Measurements from ENCODE around the gene DPH1. TPM values are rescaled to one million over a fixed set of nuclear protein-coding genes. Genes with fewer than 3 reads are reported as not detected.
"Not testable (repeated sequence)": the region's sequence is repeated elsewhere in the genome, so short reads cannot be mapped to it uniquely, and the experiment has no call there.

DPH1 gene
- total RNA-seq: 10 to 100 TPM; 27.4 to 41.8 (median 38.3) TPM

GRCh38 chr17:2029911-2030778 is at the start of gene DPH1:
DPH1 (plus strand) TSS chr17:2030153; CDS start chr17:2030170, 17 bp downstream.
- intact Hi-C loops (cut with DNase I): loop anchor here (10.0 kb wide), 1 partner anchor 645 kb away; no protein-coding TSS in a partner anchor
- Histone ChIP-seq H3K27ac (replicated peaks in 1 of 4) (peak within 1 kb of the TSS; percentile 74 to 85 (median 82)), H3K4me3 (peak within 1 kb of the TSS; percentile 91 to 99 (median 96)), H3K9me3 (no peaks in the 10 kb centered on the region), H3K36me3 (peaks cover 5 to 18% (median 16%) of the 10 kb centered on the region in 4 donors), H3K27me3 (peaks cover under 1 to 42% (median 4%) of the 10 kb centered on the region in 4 donors), H3K4me1 (peaks cover 25 to 53% (median 46%) of the 10 kb centered on the region in 4 donors)
- 1% methylated on average over 14 of the region's 59 CpGs for WGBS
- peak; percentile 95 for DNase-seq (ENCODE audit: extremely low spot score)
- peak in 1 of 3 experiments; percentile 36 for TF ChIP-seq CTCF (IDR thresholded peaks at IDR 0.05)
- TF ChIP-seq POLR2A (IDR thresholded peaks at IDR 0.05; ENCODE audit: low read depth): no peak
- TF ChIP-seq EP300 (IDR thresholded peaks at IDR 0.05): no peak
- TF ChIP-seq POLR2AphosphoS5 (IDR thresholded peaks at IDR 0.05): peak; percentile 79 to 97

GRCh38 chr17:1980665-1981250 is 49.2 kb upstream of the DPH1 start:
- H3K9me3 ChIP-seq: no peaks in the 10 kb centered on the region
- peaks cover 10 to 15% (median 13%) of the 10 kb centered on the region in 4 donors for H3K4me1 ChIP-seq
- TF ChIP-seq POLR2A (IDR thresholded peaks at IDR 0.05; ENCODE audit: low read depth): no peak
- no peak for TF ChIP-seq POLR2AphosphoS5 (IDR thresholded peaks at IDR 0.05)
- no peak for TF ChIP-seq EP300 (IDR thresholded peaks at IDR 0.05)
- no peak for TF ChIP-seq CTCF (IDR thresholded peaks at IDR 0.05)
- H3K27me3 ChIP-seq: peaks cover 0 to 34% (median 19%) of the 10 kb centered on the region in 4 donors
- intact Hi-C loops (cut with DNase I): no loop called here
- H3K36me3 ChIP-seq: no peaks in the 10 kb centered on the region
- H3K27ac ChIP-seq (replicated peaks in 1 of 4): no peak overlapping the region
- WGBS: 89% methylated on average over 7 of the region's 8 CpGs
- DNase-seq (ENCODE audit: extremely low spot score): no peak
- no peak overlapping the region for H3K4me3 ChIP-seq

GRCh38 chr17:1982793-1983366 is 47.1 kb upstream of the DPH1 start:
- intact Hi-C loops (cut with DNase I): not testable (repeated sequence)
- 84% methylated on average over 13 of the region's 13 CpGs for WGBS

GRCh38 chr17:1985093-1985492 is 44.9 kb upstream of the DPH1 start:
- TF ChIP-seq EP300 (IDR thresholded peaks at IDR 0.05) (no peak), POLR2A (IDR thresholded peaks at IDR 0.05; ENCODE audit: low read depth) (no peak), POLR2AphosphoS5 (IDR thresholded peaks at IDR 0.05) (no peak), CTCF (IDR thresholded peaks at IDR 0.05) (no peak)
- intact Hi-C loops (cut with DNase I): no loop called here

More at GRCh38 chr17:1982793-1983366, 47.1 kb upstream of the DPH1 start:
- H3K27me3 ChIP-seq: peaks cover 0 to 13% (median under 1%) of the 10 kb centered on the region in 4 donors
- not testable (repeated sequence) for H3K27ac ChIP-seq (replicated peaks in 1 of 4); DNase-seq (ENCODE audit: extremely low spot score); H3K4me3 ChIP-seq; H3K4me1 ChIP-seq; H3K9me3 ChIP-seq; H3K36me3 ChIP-seq

GRCh38 chr17:1985686-1986085 is 44.3 kb upstream of the DPH1 start:
- H3K27me3 ChIP-seq: peaks cover 0 to 7% (median 0%) of the 10 kb centered on the region in 4 donors
- TF ChIP-seq EP300 (IDR thresholded peaks at IDR 0.05): no peak
- no peak for TF ChIP-seq POLR2AphosphoS5 (IDR thresholded peaks at IDR 0.05)
- TF ChIP-seq POLR2A (IDR thresholded peaks at IDR 0.05; ENCODE audit: low read depth): no peak
- TF ChIP-seq CTCF (IDR thresholded peaks at IDR 0.05): no peak
- DNase-seq (ENCODE audit: extremely low spot score): no peak
- H3K36me3 ChIP-seq: no peaks in the 10 kb centered on the region
- intact Hi-C loops (cut with DNase I): no loop called here
- WGBS: 81% methylated on average over 2 of the region's 4 CpGs
- H3K27ac ChIP-seq (replicated peaks in 1 of 4): no peak overlapping the region
- no peak overlapping the region for H3K4me3 ChIP-seq
- H3K9me3 ChIP-seq: no peaks in the 10 kb centered on the region
- H3K4me1 ChIP-seq: peaks cover 0 to 8% (median 3%) of the 10 kb centered on the region in 4 donors

More at GRCh38 chr17:1985093-1985492, 44.9 kb upstream of the DPH1 start:
- H3K27ac ChIP-seq (replicated peaks in 1 of 4): no peak overlapping the region
- H3K36me3 ChIP-seq: no peaks in the 10 kb centered on the region
- peaks cover 0 to 7% (median 0%) of the 10 kb centered on the region in 4 donors for H3K27me3 ChIP-seq
- 98% methylated on average over 3 of the region's 4 CpGs for WGBS
- peaks cover 0 to 8% (median 3%) of the 10 kb centered on the region in 4 donors for H3K4me1 ChIP-seq
- no peak overlapping the region for H3K4me3 ChIP-seq
- H3K9me3 ChIP-seq: no peaks in the 10 kb centered on the region
- DNase-seq (ENCODE audit: extremely low spot score): no peak

Measured in esophagus muscularis mucosa (tissue), 4 donors.